ENCODE data around the gene PLXNA2.

GRCh38 chr1:208224192-208224713, 19.9 kb downstream of the PLXNA2 start:
- TF ChIP-seq TSHZ2 (CRISPR knock-in tag; IDR thresholded peaks at IDR 0.05) (no peak), ISL1 (CRISPR knock-in tag; IDR thresholded peaks at IDR 0.05) (no peak), ESRRG (CRISPR knock-in tag; IDR thresholded peaks at IDR 0.05) (no peak), CSRNP3 (CRISPR knock-in tag; IDR thresholded peaks at IDR 0.05) (no peak), ARNTL (CRISPR knock-in tag; IDR thresholded peaks at IDR 0.05; ENCODE audit: borderline replicate concordance, low read depth) (no peak), ZFP30 (CRISPR knock-in tag; IDR thresholded peaks at IDR 0.05) (no peak)
